ENCODE data around the gene SPNS1.
"Not testable (repeated sequence)": the region's sequence is repeated elsewhere in the genome, so short reads cannot be mapped to it uniquely, and the experiment has no call there.

SPNS1 gene

GRCh38 chr16:28967156-28967555 lies 7.4 kb upstream of the SPNS1 start:
- H3K4me2 ChIP-seq: no peak overlapping the region
- H3K9me3 ChIP-seq (replicated peaks in 1 of 11): no peaks in the 10 kb centered on the region
- peaks cover 0 to 36% (median 4%) of the 10 kb centered on the region in 11 experiments; a peak in 6 of 22 replicates for H4K20me1 ChIP-seq
- peaks cover 34 to 45% (median 42%) of the 10 kb centered on the region in 11 experiments for H3K36me3 ChIP-seq
- no peak for TF ChIP-seq Cebpa-rat (IDR thresholded peaks at IDR 0.05)
- no peaks in the 10 kb centered on the region for H3K27me3 ChIP-seq
- no peak overlapping the region for H3K27ac ChIP-seq
- H3K4me3 ChIP-seq: no peak overlapping the region
- H3K9ac ChIP-seq: 0 out of 22 replicates have a peak overlapping the region, but pooled peaks of 1 of the 11 experiments have one; percentile 13
- no peaks in the 10 kb centered on the region for H3K4me1 ChIP-seq

DNA sequence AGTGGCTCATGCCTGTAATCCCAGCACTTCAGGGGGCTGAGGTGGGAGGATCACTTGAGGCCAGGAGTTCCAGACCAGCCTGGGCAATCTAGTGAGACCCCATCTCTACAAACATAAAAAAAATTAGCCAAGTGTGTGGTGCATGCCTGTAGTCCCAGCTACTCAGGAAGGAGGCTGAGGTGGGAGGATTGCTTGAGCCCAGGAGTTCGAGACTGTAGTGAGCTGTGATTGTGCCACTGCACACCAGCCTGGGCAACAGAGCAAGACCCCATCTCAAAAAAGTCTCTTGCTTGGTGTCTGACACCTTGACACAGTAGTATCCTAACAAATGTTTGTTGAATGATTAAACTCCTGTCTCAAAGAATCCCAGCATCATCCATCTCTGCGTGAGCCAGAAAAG lies 4.9 kb upstream of the SPNS1 start:
- H3K9me3 ChIP-seq (replicated peaks in 1 of 11); H3K4me3 ChIP-seq; H3K9ac ChIP-seq; H3K4me2 ChIP-seq; H3K4me1 ChIP-seq; H3K27ac ChIP-seq; H3K27me3 ChIP-seq: not testable (repeated sequence)
- Histone ChIP-seq H3K36me3 (peaks cover 8 to 20% (median 16%) of the 10 kb centered on the region in 11 experiments), H4K20me1 (peaks cover 0 to 13% (median 0%) of the 10 kb centered on the region in 11 experiments; a peak in 3 of 22 replicates)

DNA sequence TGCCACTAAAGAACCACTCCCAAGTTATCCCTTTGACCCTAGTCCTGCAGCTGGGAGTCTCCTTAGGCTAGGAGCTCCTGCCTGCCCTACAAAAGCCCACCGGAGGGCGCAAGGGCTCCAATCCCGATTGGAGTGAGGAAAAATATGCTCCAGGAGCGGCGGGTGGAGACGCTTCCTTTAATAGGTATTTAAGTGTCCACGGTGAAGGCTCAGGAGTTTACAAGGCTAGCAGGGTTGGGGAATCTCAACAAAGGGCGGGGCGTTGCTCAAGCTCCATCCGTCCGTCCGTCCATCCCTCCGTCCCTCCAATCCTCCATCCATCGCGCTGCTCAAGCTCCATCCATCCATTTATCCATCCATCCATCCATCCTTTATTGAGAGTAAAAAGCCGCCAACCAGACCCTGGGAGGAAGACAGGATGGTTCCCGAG lies 556 bp upstream of the SPNS1 start:
- Histone ChIP-seq H3K27ac (peak overlapping the region; percentile 69 to 90 (median 86); a peak in 21 of 22 replicates), H4K20me1 (peaks cover 0 to 27% (median 0%) of the 10 kb centered on the region in 11 experiments; a peak in 8 of 22 replicates), H3K9ac (peak overlapping the region; percentile 82 to 95 (median 89); a peak in 21 of 22 replicates), H3K4me3 (peak overlapping the region; percentile 80 to 97 (median 88)), H3K4me2 (peak overlapping the region; percentile 86 to 100 (median 97)), H3K27me3 (no peaks in the 10 kb centered on the region), H3K36me3 (peaks cover 9 to 30% (median 19%) of the 10 kb centered on the region in 11 experiments; a peak in 18 of 22 replicates), H3K9me3 (replicated peaks in 1 of 11) (no peaks in the 10 kb centered on the region), H3K4me1 (peaks cover 18 to 42% (median 25%) of the 10 kb centered on the region in 10 experiments)
- TF ChIP-seq Cebpa-rat (IDR thresholded peaks at IDR 0.05): no peak

DNA sequence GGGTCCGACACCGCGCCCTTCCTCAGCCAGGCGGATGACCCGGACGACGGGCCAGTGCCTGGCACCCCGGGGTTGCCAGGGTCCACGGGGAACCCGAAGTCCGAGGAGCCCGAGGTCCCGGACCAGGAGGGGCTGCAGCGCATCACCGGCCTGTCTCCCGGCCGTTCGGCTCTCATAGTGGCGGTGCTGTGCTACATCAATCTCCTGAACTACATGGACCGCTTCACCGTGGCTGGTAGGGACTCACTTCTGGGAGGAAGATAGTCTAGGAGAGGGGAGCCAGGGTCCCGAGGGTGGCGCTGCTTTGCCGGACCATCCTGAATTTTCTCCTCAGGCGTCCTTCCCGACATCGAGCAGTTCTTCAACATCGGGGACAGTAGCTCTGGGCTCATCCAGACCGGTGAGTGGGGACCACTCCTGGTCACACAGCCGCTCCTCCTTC lies 601 bp downstream of the SPNS1 start:
- H3K9ac ChIP-seq: peak overlapping the region; percentile 82 to 95 (median 89)
- H3K4me2 ChIP-seq: peak overlapping the region; percentile 86 to 100 (median 97)
- TF ChIP-seq Cebpa-rat (IDR thresholded peaks at IDR 0.05): no peak
- H4K20me1 ChIP-seq: peaks cover 0 to 29% (median 0%) of the 10 kb centered on the region in 11 experiments; a peak in 8 of 22 replicates
- peak overlapping the region; percentile 69 to 90 (median 86) for H3K27ac ChIP-seq
- no peaks in the 10 kb centered on the region for H3K27me3 ChIP-seq
- H3K4me1 ChIP-seq: peaks cover 18 to 42% (median 25%) of the 10 kb centered on the region in 10 experiments
- H3K4me3 ChIP-seq: peak overlapping the region; percentile 80 to 97 (median 88)
- no peaks in the 10 kb centered on the region for H3K9me3 ChIP-seq (replicated peaks in 1 of 11)
- H3K36me3 ChIP-seq: peaks cover 13 to 42% (median 30%) of the 10 kb centered on the region in 11 experiments; a peak in 21 of 22 replicates

DNA sequence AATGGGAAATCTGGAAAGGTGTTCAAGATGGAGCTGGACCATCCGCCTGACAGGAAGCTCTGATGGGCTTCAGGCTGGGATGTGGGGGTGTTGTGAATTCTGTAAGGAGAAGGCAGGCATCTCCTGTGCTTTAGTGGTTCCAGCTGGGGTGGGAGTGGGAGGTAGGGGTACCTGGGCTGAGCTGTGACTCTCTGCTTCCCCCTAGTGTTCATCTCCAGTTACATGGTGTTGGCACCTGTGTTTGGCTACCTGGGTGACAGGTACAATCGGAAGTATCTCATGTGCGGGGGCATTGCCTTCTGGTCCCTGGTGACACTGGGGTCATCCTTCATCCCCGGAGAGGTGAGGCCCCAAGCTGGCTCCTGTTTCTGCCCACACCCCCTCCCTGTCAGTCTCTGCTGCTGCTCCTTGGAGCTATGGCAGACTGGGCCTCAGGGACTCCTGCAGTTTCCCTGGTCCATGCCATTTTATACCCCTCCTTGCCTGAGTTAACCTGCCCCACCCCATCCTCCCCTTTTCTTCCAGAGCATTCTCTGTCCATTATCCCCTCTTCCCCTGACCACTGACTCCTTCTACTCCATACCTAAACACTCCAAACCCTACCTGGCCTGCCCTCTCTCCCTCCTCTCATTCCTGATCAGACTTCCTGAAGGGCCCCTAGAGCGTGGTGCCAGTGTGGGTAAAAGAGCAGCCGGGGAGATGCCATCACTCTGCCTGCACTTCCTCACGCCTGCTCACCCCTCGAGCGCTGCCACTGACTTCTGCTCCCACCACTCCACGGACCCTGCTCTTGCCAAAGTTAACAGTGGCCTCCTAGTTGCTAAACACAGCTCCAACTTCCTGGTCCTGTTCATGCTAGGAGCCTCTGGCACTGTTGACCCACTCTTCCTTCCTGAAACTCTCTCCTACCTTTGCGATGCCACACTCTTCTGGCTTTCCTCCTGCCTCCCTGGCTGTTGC lies 3.4 kb downstream of the SPNS1 start:
- H3K9me3 ChIP-seq (replicated peaks in 1 of 11): peaks cover 0 to 12% (median 8%) of the 10 kb centered on the region in 11 experiments; a peak in 16 of 22 replicates
- H3K4me1 ChIP-seq: peaks cover 19 to 48% (median 28%) of the 10 kb centered on the region in 10 experiments
- no peak overlapping the region for H3K27ac ChIP-seq
- peak overlapping the region in 1 of 11 experiments; percentile 23; a peak in 2 of 22 replicates for H3K9ac ChIP-seq
- TF ChIP-seq Cebpa-rat (IDR thresholded peaks at IDR 0.05): no peak
- peak overlapping the region in 2 of 11 experiments; percentile 93 to 97; a peak in 3 of 22 replicates for H3K4me2 ChIP-seq
- H3K36me3 ChIP-seq: peaks cover 35 to 70% (median 58%) of the 10 kb centered on the region in 11 experiments
- H3K4me3 ChIP-seq: no peak overlapping the region
- no peaks in the 10 kb centered on the region for H3K27me3 ChIP-seq
- peaks cover 0 to 44% (median 6%) of the 10 kb centered on the region in 11 experiments; a peak in 12 of 22 replicates for H4K20me1 ChIP-seq

DNA sequence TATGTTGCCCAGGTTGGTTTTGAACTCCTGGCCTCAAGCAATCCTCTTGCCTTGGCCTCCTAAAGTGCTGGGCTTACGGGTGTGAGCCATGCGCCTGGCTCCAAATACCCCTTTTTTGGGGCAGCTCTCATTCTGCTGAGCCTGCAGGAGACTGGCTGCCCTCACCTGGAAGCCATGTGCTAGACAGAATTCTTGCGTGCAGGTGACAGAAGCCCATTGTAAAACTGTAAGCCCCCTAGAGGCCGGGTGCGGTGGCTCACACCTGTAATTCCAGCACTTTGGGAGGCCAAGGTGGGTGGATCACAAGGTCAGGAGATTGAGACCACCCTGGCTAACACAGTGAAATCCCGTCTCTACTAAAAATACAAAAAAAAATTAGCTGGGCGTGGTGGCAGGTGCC lies 5.8 kb downstream of the SPNS1 start:
- Histone ChIP-seq H3K9me3 (replicated peaks in 1 of 11) (peaks cover 0 to 12% (median 8%) of the 10 kb centered on the region in 11 experiments; a peak in 16 of 22 replicates), H4K20me1 (peaks cover 2 to 64% (median 22%) of the 10 kb centered on the region in 11 experiments; a peak in 17 of 22 replicates), H3K36me3 (peaks cover 38 to 83% (median 72%) of the 10 kb centered on the region in 11 experiments), H3K4me1 (peaks cover 32 to 63% (median 40%) of the 10 kb centered on the region in 10 experiments)
- H3K4me2 ChIP-seq, H3K4me3 ChIP-seq, H3K9ac ChIP-seq, H3K27me3 ChIP-seq, H3K27ac ChIP-seq: not testable (repeated sequence)

- Histone ChIP-seq H4K20me1 (peaks cover 2 to 69% (median 25%) of the 10 kb centered on the region in 11 experiments; a peak in 17 of 22 replicates), H3K9me3 (replicated peaks in 1 of 11) (peaks cover 0 to 12% (median 8%) of the 10 kb centered on the region in 11 experiments; a peak in 16 of 22 replicates), H3K36me3 (peaks cover 38 to 85% (median 75%) of the 10 kb centered on the region in 11 experiments), H3K27me3 (no peaks in the 10 kb centered on the region), H3K4me1 (peaks cover 32 to 63% (median 40%) of the 10 kb centered on the region in 10 experiments), H3K27ac (no peak overlapping the region), H3K4me2 (no peak overlapping the region), H3K4me3 (no peak overlapping the region), H3K9ac (no peak overlapping the region)
- TF ChIP-seq Cebpa-rat (IDR thresholded peaks at IDR 0.05): no peak
Measured at GRCh38 chr16:28980929-28981328, 6.4 kb downstream of the SPNS1 start.

DNA sequence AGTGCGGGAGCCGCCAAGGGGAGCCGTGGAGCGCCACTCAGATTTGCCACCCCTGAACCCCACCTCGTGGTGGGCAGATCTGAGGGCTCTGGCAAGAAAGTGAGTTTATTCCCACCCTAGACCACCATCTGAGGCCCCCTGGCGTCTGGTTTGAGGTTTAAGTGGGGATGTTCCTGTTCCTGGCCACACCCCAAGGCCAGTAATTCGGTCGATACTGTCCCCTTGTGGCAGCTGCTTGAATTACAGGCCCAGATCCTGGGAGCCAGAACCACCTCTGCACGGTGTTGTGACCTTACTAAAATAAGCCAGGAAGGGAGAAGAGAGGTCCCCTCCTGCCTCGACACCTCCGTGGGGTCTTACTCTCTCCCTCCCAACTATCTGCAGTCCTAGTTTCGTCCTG lies 6.9 kb downstream of the SPNS1 start:
- Histone ChIP-seq H3K4me1 (peaks cover 32 to 57% (median 38%) of the 10 kb centered on the region in 10 experiments), H3K4me3 (no peak overlapping the region), H3K4me2 (no peak overlapping the region), H3K27me3 (no peaks in the 10 kb centered on the region), H3K9ac (no peak overlapping the region), H3K9me3 (replicated peaks in 1 of 11) (peaks cover 2 to 18% (median 11%) of the 10 kb centered on the region in 11 experiments; a peak in 21 of 22 replicates), H3K36me3 (peaks cover 39 to 91% (median 80%) of the 10 kb centered on the region in 11 experiments), H3K27ac (no peak overlapping the region), H4K20me1 (peaks cover 2 to 68% (median 25%) of the 10 kb centered on the region in 11 experiments; a peak in 17 of 22 replicates)
- no peak for TF ChIP-seq Cebpa-rat (IDR thresholded peaks at IDR 0.05)
